Stomach (tissue), 4 donors: ENCODE measurements around the gene DNTT.

Experiments used
- CTCF ChIP-seq, 7 experiments: fragments of 450-650 bp in 4 of 7; fragments of 200-600 bp in 3 of 7; sonication (generic) in 3 of 7; IDR thresholded peaks; one replicate each; pipeline ENCODE4 v1.5.1; 2016 to 2019; ENCODE audit warnings: antibody characterized with exemption in 7 of 7, control low read depth in 2 of 7, mild to moderate bottlenecking in 1 of 7
- EP300 ChIP-seq: sonication (generic); formaldehyde crosslinking; IDR thresholded peaks from one replicate; pipeline ENCODE4 v1.6.1; 2017; ENCODE audit warnings: antibody characterized with exemption
- POLR2A ChIP-seq, 4 donors: fragments of 450-650 bp; IDR thresholded peaks; one replicate each; pipeline ENCODE4 v1.6.1; 2016; ENCODE audit warnings: antibody characterized with exemption in 4 of 4, control low read depth in 2 of 4, mild to moderate bottlenecking in 1 of 4, moderate library complexity in 1 of 4
- POLR2AphosphoS5 ChIP-seq, 3 donors: sonication (generic); formaldehyde crosslinking; IDR thresholded peaks; one replicate each; pipeline ENCODE4 v1.6.1; 2016; ENCODE audit warnings: antibody characterized with exemption in 3 of 3

DNA sequence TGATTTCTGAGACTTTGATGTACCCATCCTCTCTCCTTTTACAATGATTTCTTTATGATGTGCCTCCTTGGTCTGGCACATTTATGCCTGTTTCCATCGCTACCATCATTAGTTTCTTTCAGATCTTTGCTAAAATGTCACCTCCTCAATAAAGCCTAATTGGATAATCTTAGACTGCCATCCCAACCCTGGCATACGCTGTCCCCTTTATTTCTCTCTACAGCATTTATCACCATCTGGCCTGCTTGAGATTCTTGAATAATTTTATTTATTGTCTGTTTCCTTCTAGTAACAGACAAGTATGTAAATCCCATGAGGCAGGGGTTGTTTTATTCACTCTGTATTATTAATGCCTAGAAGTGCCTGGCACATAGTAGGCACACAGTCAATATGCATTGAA is 6.7 kb upstream of the DNTT start:
- no peak for TF ChIP-seq CTCF (IDR thresholded peaks at IDR 0.05)
- TF ChIP-seq POLR2A (IDR thresholded peaks at IDR 0.05) = no peak
- TF ChIP-seq EP300 = no peak
- TF ChIP-seq POLR2AphosphoS5 (IDR thresholded peaks at IDR 0.05) = no peak
